SK-N-SH (cell line): ENCODE measurements around the gene OR4E1. TPM values are rescaled to one million over a fixed set of nuclear protein-coding genes. Genes with fewer than 3 reads are reported as not detected.

Experiments
- CTCF ChIA-PET: fragments of 300-600, 350-600 bp; formaldehyde crosslinking; extraction: SDS; loops from one replicate; lab custom pipeline; 2021; lab: Yijun Ruan, JAX
- POLR2A ChIA-PET: fragments of 350-600 bp; sonication (Branson Sonifier 250); formaldehyde crosslinking; extraction: SDS; loops from one replicate; lab custom pipeline; 2020; ENCODE audit warnings: antibody characterized with exemption, inconsistent platforms; lab: Yijun Ruan, JAX
- DNase-seq: peaks from one replicate; pipeline ENCODE4 v3.0.0; 2012
- H2AFZ ChIP-seq: fragments of 200-600 bp; sonication (generic); 2 replicates; pipeline ENCODE4 v1.8.1; 2016; ENCODE audit warnings: antibody characterized with exemption, mild to moderate bottlenecking, low read depth
- H3F3A ChIP-seq: fragments of 200-600 bp; sonication (generic); replicated peaks from 2 replicates; pipeline ENCODE3; 2016; ENCODE audit warnings: antibody characterized with exemption, mild to moderate bottlenecking; ENCODE audit not compliant: insufficient read depth
- H3K27ac ChIP-seq, 2 experiments: fragments of 200-500 bp in 1 of 2; fragments of 200-600 bp in 1 of 2; sonication (Bioruptor generic) in 1 of 2; sonication (generic), shearing (Covaris generic) in 1 of 2; 2 replicates each; pipeline versions ENCODE4 v1.5.1 to v1.6.1; 2014 to 2016; ENCODE audit warnings: low read depth in 2 of 2, inconsistent platforms in 1 of 2, low read length in 1 of 2, mild to moderate bottlenecking in 1 of 2, mixed read lengths in 1 of 2
- H3K27me3 ChIP-seq: fragments of 200-600 bp; sonication (generic), shearing (Covaris generic); 2 replicates; pipeline ENCODE4 v1.6.1; 2016; ENCODE audit warnings: mixed run types; ENCODE audit not compliant: insufficient read depth
- H3K36me3 ChIP-seq, 2 experiments: fragments of 200-500 bp in 1 of 2; fragments of 200-600 bp in 1 of 2; sonication (Bioruptor generic) in 1 of 2; sonication (generic) in 1 of 2; replicated peaks in 1 of 2; 2 replicates each; pipeline versions ENCODE3 to v1.5.1; 2014 to 2016; ENCODE audit warnings: low read length in 1 of 2, mild to moderate bottlenecking in 1 of 2; ENCODE audit not compliant: insufficient read depth in 2 of 2, control insufficient read depth in 1 of 2
- H3K4me1 ChIP-seq, 2 experiments: fragments of 200-500 bp in 1 of 2; fragments of 200-600 bp in 1 of 2; sonication (Bioruptor generic) in 1 of 2; sonication (generic), shearing (Covaris generic) in 1 of 2; 2 replicates each; pipeline versions ENCODE4 v1.5.1 to v1.6.1; 2014 to 2016; ENCODE audit warnings: low read depth in 1 of 2, low read length in 1 of 2, mixed run types in 1 of 2; ENCODE audit not compliant: insufficient read depth in 2 of 2, control insufficient read depth in 1 of 2
- H3K4me2 ChIP-seq: fragments of 200-600 bp; sonication (generic), shearing (Covaris generic); 2 replicates; pipeline ENCODE4 v1.6.1; 2017; ENCODE audit warnings: mixed run types
- H3K4me3 ChIP-seq, 2 experiments: fragments of 200-500 bp in 1 of 2; fragments of 200-600 bp in 1 of 2; sonication (Bioruptor generic) in 1 of 2; sonication (generic), shearing (Covaris generic) in 1 of 2; 2 replicates each; pipeline versions ENCODE4 v1.5.1 to v1.8.1; 2014 to 2016; ENCODE audit warnings: low read depth in 2 of 2, inconsistent platforms in 1 of 2, low read length in 1 of 2, mild to moderate bottlenecking in 1 of 2, mixed read lengths in 1 of 2, moderate library complexity in 1 of 2
- H3K79me2 ChIP-seq: fragments of 200-600 bp; sonication (generic); 2 replicates; pipeline ENCODE4 v1.8.1; 2017; ENCODE audit warnings: mild to moderate bottlenecking; ENCODE audit not compliant: insufficient read depth
- H3K9ac ChIP-seq: fragments of 200-600 bp; sonication (generic); 2 replicates; pipeline ENCODE4 v1.6.1; 2017; ENCODE audit warnings: mixed run types
- H3K9me2 ChIP-seq: fragments of 200-600 bp; sonication (generic); 2 replicates; pipeline ENCODE4 v1.6.1; 2017; ENCODE audit warnings: mixed run types
- H3K9me3 ChIP-seq: fragments of 200-600 bp; sonication (generic); 2 replicates; pipeline ENCODE4 v1.6.1; 2017; ENCODE audit warnings: mixed run types, mild to moderate bottlenecking, moderate library complexity
- H4K20me1 ChIP-seq: fragments of 200-600 bp; sonication (generic); 2 replicates; pipeline ENCODE4 v1.6.1; 2017; ENCODE audit warnings: mild to moderate bottlenecking, mixed run types; ENCODE audit not compliant: insufficient read depth
- ELF1 ChIP-seq: IDR thresholded peaks from 2 replicates; pipeline ENCODE4 v1.4.0; 2012
- EP300 ChIP-seq, 2 experiments: IDR thresholded peaks; 2 replicates each; pipeline versions ENCODE4 v1.4.0 to v1.6.1; 2012; ENCODE audit warnings: borderline replicate concordance in 1 of 2, low read depth in 1 of 2, low read length in 1 of 2
- FOSL2 ChIP-seq: IDR thresholded peaks from 2 replicates; pipeline ENCODE4 v1.4.0; 2012; ENCODE audit warnings: low read depth, mild to moderate bottlenecking, moderate library complexity, borderline replicate concordance
- FOXJ3 ChIP-seq: sonication (generic); formaldehyde crosslinking; IDR thresholded peaks from 2 replicates; pipeline ENCODE4 v1.5.1; 2020; ENCODE audit warnings: mild to moderate bottlenecking, missing genetic modification reagents
- GABPA ChIP-seq: IDR thresholded peaks from 2 replicates; pipeline ENCODE4 v1.4.0; 2012; ENCODE audit warnings: low read depth, mild to moderate bottlenecking
- MXI1 ChIP-seq: IDR thresholded peaks from 2 replicates; pipeline ENCODE4 v1.6.1; 2012; ENCODE audit warnings: mild to moderate bottlenecking, low read depth, low read length, improper control_type of control experiment
- NRF1 ChIP-seq: IDR thresholded peaks from 2 replicates; pipeline ENCODE4 v1.6.1; 2012; ENCODE audit warnings: low read depth, mild to moderate bottlenecking, low read length
- RAD21 ChIP-seq: IDR thresholded peaks from 2 replicates; pipeline ENCODE4 v1.6.1; 2012; ENCODE audit warnings: mild to moderate bottlenecking, low read length
- RFX5 ChIP-seq: IDR thresholded peaks from 2 replicates; pipeline ENCODE4 v1.6.1; 2012; ENCODE audit warnings: mild to moderate bottlenecking, improper control_type of control experiment, low read length
- RXRA ChIP-seq: IDR thresholded peaks from 2 replicates; pipeline ENCODE4 v1.4.0; 2012; ENCODE audit warnings: low read depth, mild to moderate bottlenecking, borderline replicate concordance
- TEAD4 ChIP-seq: IDR thresholded peaks from 2 replicates; pipeline ENCODE4 v1.4.0; 2012; ENCODE audit warnings: mild to moderate bottlenecking, borderline replicate concordance; ENCODE audit not compliant: insufficient read depth
- WGBS: methylation state at CpG from one replicate; pipeline ENCODE4 v1.1.6; 2017; ENCODE audit warnings: low lambda C conversion rate; 5-methylcytosine and 5-hydroxymethylcytosine counted together
- polyA plus RNA-seq, 3 experiments: library from polyadenylated mRNA; depleted of rRNA; stranded (reverse); fragments of >200 nt; gene quantifications; 2 replicates each; pipeline ENCODE4 v1.2.3, GENCODE V29; 2012
- TF ChIP-seq, protein P1 (sequence below): fragments of 200-600 bp; sonication (generic); IDR thresholded peaks from 2 replicates; pipeline ENCODE4 v1.6.1; 2017; ENCODE audit warnings: antibody characterized with exemption, mild to moderate bottlenecking, moderate library complexity
- TF ChIP-seq, protein P2 (sequence below): IDR thresholded peaks from 2 replicates; pipeline ENCODE4 v1.4.0; 2012; ENCODE audit warnings: low read depth, borderline replicate concordance
- TF ChIP-seq, protein P3 (sequence below): IDR thresholded peaks from 2 replicates; pipeline ENCODE4 v1.4.0; 2012; ENCODE audit warnings: low read depth, borderline replicate concordance

The OR4E1 gene
- polyA plus RNA-seq, 1 of the 3 experiments (the other 2 are of a cell fraction) = not detected

DNA sequence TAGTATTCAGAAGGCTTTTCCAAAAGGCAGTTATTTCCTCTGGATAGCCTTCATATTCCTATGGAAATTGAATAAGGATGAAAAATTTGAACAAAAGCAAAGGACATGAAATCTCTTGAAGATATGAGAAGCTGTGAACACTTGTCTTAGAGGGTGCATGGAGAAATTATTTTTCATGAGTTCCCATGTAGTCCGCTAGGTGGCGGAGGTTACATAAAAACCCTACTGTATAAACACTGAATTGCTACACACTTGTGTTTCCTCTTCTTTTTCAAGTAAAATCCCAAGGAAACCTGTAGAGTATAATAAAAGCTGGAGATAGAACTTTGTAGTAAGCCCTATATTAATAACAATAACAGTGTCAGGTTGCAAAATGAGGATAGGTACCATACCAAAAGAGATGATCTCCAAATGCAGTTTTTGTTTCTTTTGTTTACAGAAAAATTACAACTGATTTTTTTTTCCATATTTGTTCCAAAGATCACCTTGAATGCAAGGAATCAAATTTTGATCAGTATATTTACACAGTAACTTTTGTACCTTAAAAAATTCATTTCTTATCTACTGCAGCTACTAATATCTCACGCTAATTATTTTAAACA, 37.8 kb upstream of the OR4E1 start:
- Histone ChIP-seq H3K79me2 (no peaks in the 10 kb centered on the region), H3F3A (no peaks in the 10 kb centered on the region), H3K4me1 (no peaks in the 10 kb centered on the region), H3K4me2 (no peak overlapping the region), H3K27ac (no peak overlapping the region), H3K9me2 (no peaks in the 10 kb centered on the region), H3K9me3 (no peaks in the 10 kb centered on the region; the same call in 1 of the 2 replicates), H4K20me1 (no peaks in the 10 kb centered on the region), H2AFZ (no peak overlapping the region), H3K4me3 (no peak overlapping the region), H3K36me3 (no peaks in the 10 kb centered on the region), H3K9ac (no peak overlapping the region), H3K27me3 (no peaks in the 10 kb centered on the region)
- POLR2A ChIA-PET = no interaction called here
- DNase-seq = peak; percentile 34
- 5% methylated on average over 3 of the region's 3 CpGs for WGBS
- peak; percentile 11; the same call in 1 of the 2 replicates for TF ChIP-seq RAD21
- no peak for TF ChIP-seq ELF1
- no peak for TF ChIP-seq TEAD4
- no peak for TF ChIP-seq FOSL2
- no peak for TF ChIP-seq RFX5
- TF ChIP-seq, protein P1, sequence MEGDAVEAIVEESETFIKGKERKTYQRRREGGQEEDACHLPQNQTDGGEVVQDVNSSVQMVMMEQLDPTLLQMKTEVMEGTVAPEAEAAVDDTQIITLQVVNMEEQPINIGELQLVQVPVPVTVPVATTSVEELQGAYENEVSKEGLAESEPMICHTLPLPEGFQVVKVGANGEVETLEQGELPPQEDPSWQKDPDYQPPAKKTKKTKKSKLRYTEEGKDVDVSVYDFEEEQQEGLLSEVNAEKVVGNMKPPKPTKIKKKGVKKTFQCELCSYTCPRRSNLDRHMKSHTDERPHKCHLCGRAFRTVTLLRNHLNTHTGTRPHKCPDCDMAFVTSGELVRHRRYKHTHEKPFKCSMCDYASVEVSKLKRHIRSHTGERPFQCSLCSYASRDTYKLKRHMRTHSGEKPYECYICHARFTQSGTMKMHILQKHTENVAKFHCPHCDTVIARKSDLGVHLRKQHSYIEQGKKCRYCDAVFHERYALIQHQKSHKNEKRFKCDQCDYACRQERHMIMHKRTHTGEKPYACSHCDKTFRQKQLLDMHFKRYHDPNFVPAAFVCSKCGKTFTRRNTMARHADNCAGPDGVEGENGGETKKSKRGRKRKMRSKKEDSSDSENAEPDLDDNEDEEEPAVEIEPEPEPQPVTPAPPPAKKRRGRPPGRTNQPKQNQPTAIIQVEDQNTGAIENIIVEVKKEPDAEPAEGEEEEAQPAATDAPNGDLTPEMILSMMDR = peak; percentile 86
- no peak for TF ChIP-seq EP300 (IDR thresholded peaks at IDR 0.05; ENCODE audit: borderline replicate concordance in 1 of 2, low read depth in 1 of 2, low read length in 1 of 2)
- no peak for TF ChIP-seq FOXJ3
- TF ChIP-seq, protein P2, sequence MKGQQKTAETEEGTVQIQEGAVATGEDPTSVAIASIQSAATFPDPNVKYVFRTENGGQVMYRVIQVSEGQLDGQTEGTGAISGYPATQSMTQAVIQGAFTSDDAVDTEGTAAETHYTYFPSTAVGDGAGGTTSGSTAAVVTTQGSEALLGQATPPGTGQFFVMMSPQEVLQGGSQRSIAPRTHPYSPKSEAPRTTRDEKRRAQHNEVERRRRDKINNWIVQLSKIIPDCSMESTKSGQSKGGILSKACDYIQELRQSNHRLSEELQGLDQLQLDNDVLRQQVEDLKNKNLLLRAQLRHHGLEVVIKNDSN = no peak
- no peak for TF ChIP-seq RXRA
- TF ChIP-seq, protein P3, sequence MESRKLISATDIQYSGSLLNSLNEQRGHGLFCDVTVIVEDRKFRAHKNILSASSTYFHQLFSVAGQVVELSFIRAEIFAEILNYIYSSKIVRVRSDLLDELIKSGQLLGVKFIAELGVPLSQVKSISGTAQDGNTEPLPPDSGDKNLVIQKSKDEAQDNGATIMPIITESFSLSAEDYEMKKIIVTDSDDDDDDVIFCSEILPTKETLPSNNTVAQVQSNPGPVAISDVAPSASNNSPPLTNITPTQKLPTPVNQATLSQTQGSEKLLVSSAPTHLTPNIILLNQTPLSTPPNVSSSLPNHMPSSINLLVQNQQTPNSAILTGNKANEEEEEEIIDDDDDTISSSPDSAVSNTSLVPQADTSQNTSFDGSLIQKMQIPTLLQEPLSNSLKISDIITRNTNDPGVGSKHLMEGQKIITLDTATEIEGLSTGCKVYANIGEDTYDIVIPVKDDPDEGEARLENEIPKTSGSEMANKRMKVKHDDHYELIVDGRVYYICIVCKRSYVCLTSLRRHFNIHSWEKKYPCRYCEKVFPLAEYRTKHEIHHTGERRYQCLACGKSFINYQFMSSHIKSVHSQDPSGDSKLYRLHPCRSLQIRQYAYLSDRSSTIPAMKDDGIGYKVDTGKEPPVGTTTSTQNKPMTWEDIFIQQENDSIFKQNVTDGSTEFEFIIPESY = no peak
- TF ChIP-seq GABPA = no peak
- TF ChIP-seq MXI1 = no peak
- no peak for TF ChIP-seq NRF1
- CTCF ChIA-PET = interaction anchor here (0.5 to 2.2 kb wide), 17 partner anchors 11 to 700 kb away, joined by 3 to 30 read pairs (median 4); no protein-coding TSS in a partner anchor
